ENCODE data around the gene PRELID3B.

PRELID3B gene

DNA sequence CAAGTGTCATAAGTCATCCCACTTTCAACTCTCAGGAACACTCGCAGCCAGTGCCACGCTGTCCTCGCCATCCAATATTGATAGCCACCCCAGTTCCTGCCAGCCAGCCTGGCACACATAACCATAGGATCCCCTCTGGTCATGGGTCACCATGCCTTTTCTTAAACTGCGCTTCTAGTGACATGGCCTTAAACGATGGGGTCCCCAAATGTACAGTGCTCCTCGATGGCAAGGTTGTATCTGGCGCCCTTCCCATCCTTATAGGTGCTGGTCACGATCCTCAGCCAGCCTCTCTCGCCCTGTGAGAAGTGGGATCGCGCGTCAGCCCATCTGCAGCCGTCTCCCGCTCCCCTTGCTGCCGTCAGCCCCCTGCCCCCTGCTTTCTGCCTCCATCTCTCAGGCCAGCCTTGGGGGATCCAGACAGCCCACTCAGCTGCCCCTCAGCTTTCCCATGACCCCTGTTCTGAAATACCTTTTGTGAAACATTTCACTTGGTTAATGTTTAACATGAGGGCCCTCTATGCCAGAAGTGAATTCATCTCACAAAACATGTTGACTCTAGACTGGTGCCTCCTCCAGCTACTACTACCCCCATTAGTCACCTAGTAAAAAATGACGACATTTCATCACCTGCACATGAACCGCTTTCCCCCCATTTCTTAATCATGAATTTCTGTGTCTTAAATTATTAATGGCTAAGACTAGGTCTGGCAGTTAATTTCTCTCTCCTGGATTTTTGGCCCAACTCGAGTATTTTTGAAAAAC is 46.9 kb downstream of the PRELID3B start:
- TF ChIP-seq EZH2phosphoT487 (IDR thresholded peaks at IDR 0.05; ENCODE audit: borderline replicate concordance), result no peak
- TF ChIP-seq, protein P1, sequence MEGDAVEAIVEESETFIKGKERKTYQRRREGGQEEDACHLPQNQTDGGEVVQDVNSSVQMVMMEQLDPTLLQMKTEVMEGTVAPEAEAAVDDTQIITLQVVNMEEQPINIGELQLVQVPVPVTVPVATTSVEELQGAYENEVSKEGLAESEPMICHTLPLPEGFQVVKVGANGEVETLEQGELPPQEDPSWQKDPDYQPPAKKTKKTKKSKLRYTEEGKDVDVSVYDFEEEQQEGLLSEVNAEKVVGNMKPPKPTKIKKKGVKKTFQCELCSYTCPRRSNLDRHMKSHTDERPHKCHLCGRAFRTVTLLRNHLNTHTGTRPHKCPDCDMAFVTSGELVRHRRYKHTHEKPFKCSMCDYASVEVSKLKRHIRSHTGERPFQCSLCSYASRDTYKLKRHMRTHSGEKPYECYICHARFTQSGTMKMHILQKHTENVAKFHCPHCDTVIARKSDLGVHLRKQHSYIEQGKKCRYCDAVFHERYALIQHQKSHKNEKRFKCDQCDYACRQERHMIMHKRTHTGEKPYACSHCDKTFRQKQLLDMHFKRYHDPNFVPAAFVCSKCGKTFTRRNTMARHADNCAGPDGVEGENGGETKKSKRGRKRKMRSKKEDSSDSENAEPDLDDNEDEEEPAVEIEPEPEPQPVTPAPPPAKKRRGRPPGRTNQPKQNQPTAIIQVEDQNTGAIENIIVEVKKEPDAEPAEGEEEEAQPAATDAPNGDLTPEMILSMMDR (conservative IDR thresholded peaks at IDR 0.05; ENCODE audit: low read length), result no peak
- Histone ChIP-seq H3K79me2 (ENCODE audit: insufficient read depth, low read length) (no peaks in the 10 kb centered on the region), H3F3A (ENCODE audit: low read depth) (no peaks in the 10 kb centered on the region), H3K27me3 (ENCODE audit: insufficient read depth, low read length, poor library complexity, severe bottlenecking) (no peaks in the 10 kb centered on the region), H3K9me3 (ENCODE audit: insufficient read depth, low read depth, low read length) (no peaks in the 10 kb centered on the region), H3K4me1 (ENCODE audit: insufficient read depth, low read length, poor library complexity, severe bottlenecking) (no peaks in the 10 kb centered on the region), H3K4me2 (ENCODE audit: low read depth, low read length, poor library complexity, severe bottlenecking) (no peak overlapping the region), H3K9me2 (replicated peaks; ENCODE audit: low read depth, low read length) (no peaks in the 10 kb centered on the region), H3K36me3 (ENCODE audit: insufficient read depth, low read length) (peaks cover 58% of the 10 kb centered on the region), H3K4me3 (ENCODE audit: low read length, poor library complexity, severe bottlenecking) (no peak overlapping the region), H4K20me1 (ENCODE audit: insufficient read depth, low read length, poor library complexity, severe bottlenecking) (no peaks in the 10 kb centered on the region), H2AFZ (ENCODE audit: low read length) (no peak overlapping the region), H3K9ac (ENCODE audit: low read depth, low read length, poor library complexity, severe bottlenecking) (no peak overlapping the region)

- H4K20me1 ChIP-seq (ENCODE audit: insufficient read depth, low read length, poor library complexity, severe bottlenecking), result no peaks in the 10 kb centered on the region
- H3K9me3 ChIP-seq (ENCODE audit: insufficient read depth, low read depth, low read length), result no peaks in the 10 kb centered on the region
- H3K27me3 ChIP-seq (ENCODE audit: insufficient read depth, low read length, poor library complexity, severe bottlenecking), result no peaks in the 10 kb centered on the region
- H3K4me1 ChIP-seq (ENCODE audit: insufficient read depth, low read length, poor library complexity, severe bottlenecking), result no peaks in the 10 kb centered on the region
- no peaks in the 10 kb centered on the region for H3K9me2 ChIP-seq (replicated peaks; ENCODE audit: low read depth, low read length)
- TF ChIP-seq EZH2phosphoT487 (IDR thresholded peaks at IDR 0.05; ENCODE audit: borderline replicate concordance), result no peak
- TF ChIP-seq, protein P1 (conservative IDR thresholded peaks at IDR 0.05; ENCODE audit: low read length), result no peak
- H3K79me2 ChIP-seq (ENCODE audit: insufficient read depth, low read length), result no peaks in the 10 kb centered on the region
- no peak overlapping the region for H2AFZ ChIP-seq (ENCODE audit: low read length)
- no peak overlapping the region for H3K4me2 ChIP-seq (ENCODE audit: low read depth, low read length, poor library complexity, severe bottlenecking)
- H3K9ac ChIP-seq (ENCODE audit: low read depth, low read length, poor library complexity, severe bottlenecking), result no peak overlapping the region
- no peak overlapping the region for H3K4me3 ChIP-seq (ENCODE audit: low read length, poor library complexity, severe bottlenecking)
- peaks cover 67% of the 10 kb centered on the region for H3K36me3 ChIP-seq (ENCODE audit: insufficient read depth, low read length)
- H3F3A ChIP-seq (ENCODE audit: low read depth), result no peaks in the 10 kb centered on the region
Observed at GRCh38 chr20:58994390-58995159, 48.0 kb downstream of the PRELID3B start.

DNA sequence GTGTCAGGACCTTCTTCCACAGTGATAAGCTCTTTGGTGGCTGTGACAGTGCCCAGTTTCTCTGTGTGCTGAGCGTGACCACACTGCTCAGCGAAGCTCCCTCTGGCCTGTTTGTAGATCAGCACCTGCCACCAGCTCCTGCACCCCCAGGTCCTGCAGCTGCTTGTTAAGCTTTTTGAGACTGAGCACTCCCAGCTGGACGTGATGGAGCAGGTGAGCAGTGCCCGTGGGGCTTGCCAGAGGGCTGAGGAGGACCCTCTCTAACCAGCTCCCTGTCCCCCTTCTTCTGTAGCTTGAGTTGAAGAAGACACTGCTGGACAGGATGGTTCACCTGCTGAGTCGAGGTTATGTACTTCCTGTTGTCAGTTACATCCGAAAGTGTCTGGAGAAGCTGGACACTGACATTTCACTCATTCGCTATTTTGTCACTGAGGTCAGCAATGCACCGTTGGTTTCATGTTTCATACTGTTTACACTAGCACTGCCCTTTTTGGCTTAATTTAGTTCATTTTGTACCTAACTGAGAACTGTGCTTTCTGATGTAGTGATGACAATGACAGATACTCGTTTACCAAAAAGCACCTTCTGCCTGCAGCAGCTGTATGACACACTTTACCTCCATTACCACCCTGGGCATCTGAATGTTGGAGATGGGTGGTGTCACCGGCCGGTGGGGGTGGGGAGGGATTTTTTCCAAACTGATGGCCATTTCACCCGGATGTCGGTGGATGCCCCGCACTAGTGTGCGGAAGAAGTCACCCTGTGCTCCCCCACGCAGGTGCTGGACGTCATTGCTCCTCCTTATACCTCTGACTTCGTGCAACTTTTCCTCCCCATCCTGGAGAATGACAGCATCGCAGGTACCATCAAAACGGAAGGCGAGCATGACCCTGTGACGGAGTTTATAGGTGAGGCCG is 49.0 kb downstream of the PRELID3B start:
- Histone ChIP-seq H3K27me3 (ENCODE audit: insufficient read depth, low read length, poor library complexity, severe bottlenecking) (no peaks in the 10 kb centered on the region), H3K4me2 (ENCODE audit: low read depth, low read length, poor library complexity, severe bottlenecking) (no peak overlapping the region), H3K4me3 (ENCODE audit: low read length, poor library complexity, severe bottlenecking) (no peak overlapping the region), H3K9ac (ENCODE audit: low read depth, low read length, poor library complexity, severe bottlenecking) (no peak overlapping the region), H3K9me2 (replicated peaks; ENCODE audit: low read depth, low read length) (no peaks in the 10 kb centered on the region), H3K36me3 (ENCODE audit: insufficient read depth, low read length) (peaks cover 77% of the 10 kb centered on the region), H2AFZ (ENCODE audit: low read length) (no peak overlapping the region), H3K79me2 (ENCODE audit: insufficient read depth, low read length) (no peaks in the 10 kb centered on the region), H4K20me1 (ENCODE audit: insufficient read depth, low read length, poor library complexity, severe bottlenecking) (no peaks in the 10 kb centered on the region), H3K4me1 (ENCODE audit: insufficient read depth, low read length, poor library complexity, severe bottlenecking) (no peaks in the 10 kb centered on the region), H3K9me3 (ENCODE audit: insufficient read depth, low read depth, low read length) (no peaks in the 10 kb centered on the region), H3F3A (ENCODE audit: low read depth) (no peaks in the 10 kb centered on the region)
- TF ChIP-seq, protein P1 (conservative IDR thresholded peaks at IDR 0.05; ENCODE audit: low read length), result no peak
- TF ChIP-seq EZH2phosphoT487 (IDR thresholded peaks at IDR 0.05; ENCODE audit: borderline replicate concordance), result no peak

Measured in Loucy (cell line).